Activated T-cell treated with anti-CD3 and anti-CD28 coated beads, Interleukin-2, amount 50 U/mL, for 24 hours (primary cell): Measurements from ENCODE around the gene ROPN1B.
"Not testable (repeated sequence)": the region's sequence is repeated elsewhere in the genome, so short reads cannot be mapped to it uniquely, and the experiment has no call there.

Source experiments
- DNase-seq: peaks from one replicate; pipeline ENCODE4 v3.0.0-alpha.2; 2020
- H3K27ac Mint-ChIP-seq: 2 replicates; pipeline ENCODE4 v1.8.0; 2020; ENCODE audit warnings: mild to moderate bottlenecking, mixed read lengths
- H3K27me3 Mint-ChIP-seq: 2 replicates; pipeline ENCODE4 v1.8.0; 2020; ENCODE audit warnings: mixed read lengths
- H3K36me3 Mint-ChIP-seq: 2 replicates; pipeline ENCODE4 v1.8.0; 2020; ENCODE audit warnings: low read depth, mixed read lengths
- H3K4me1 Mint-ChIP-seq: 2 replicates; pipeline ENCODE4 v1.8.0; 2020; ENCODE audit warnings: low read depth, mixed read lengths
- H3K4me3 Mint-ChIP-seq: 2 replicates; pipeline ENCODE4 v1.8.0; 2020; ENCODE audit warnings: mild to moderate bottlenecking, moderate library complexity, mixed read lengths
- H3K9me3 Mint-ChIP-seq: 2 replicates; pipeline ENCODE4 v1.8.0; 2020; ENCODE audit warnings: mixed read lengths

ROPN1B gene

GRCh38 chr3:125968701-125969592 is at the start of gene ROPN1B:
Gene ROPN1B (plus strand): TSS chr3:125969178. CDS start chr3:125972055, 2,877 bp downstream.
- not testable (repeated sequence) for H3K27ac Mint-ChIP-seq, H3K9me3 Mint-ChIP-seq, DNase-seq, H3K4me1 Mint-ChIP-seq, H3K36me3 Mint-ChIP-seq
- Mint-ChIP-seq H3K4me3 (peak within 1 kb of the TSS; percentile 18), H3K27me3 (peaks cover 31% of the 10 kb centered on the region)

GRCh38 chr3:125920191-125920590 is 48.8 kb upstream of the ROPN1B start:
- not testable (repeated sequence) for H3K27ac Mint-ChIP-seq, H3K4me3 Mint-ChIP-seq, DNase-seq, H3K27me3 Mint-ChIP-seq, H3K9me3 Mint-ChIP-seq
- H3K4me1 Mint-ChIP-seq = peaks cover 23% of the 10 kb centered on the region
- H3K36me3 Mint-ChIP-seq = peaks cover 20% of the 10 kb centered on the region

- H3K4me3 Mint-ChIP-seq, DNase-seq, H3K9me3 Mint-ChIP-seq, H3K27me3 Mint-ChIP-seq, H3K27ac Mint-ChIP-seq: not testable (repeated sequence)
- Mint-ChIP-seq H3K36me3 (peaks cover 20% of the 10 kb centered on the region), H3K4me1 (peaks cover 22% of the 10 kb centered on the region)
Observed at GRCh38 chr3:125920751-125921279, 48.2 kb upstream of the ROPN1B start.

GRCh38 chr3:125921712-125922111 is 47.3 kb upstream of the ROPN1B start:
- not testable (repeated sequence) for H3K27ac Mint-ChIP-seq, H3K27me3 Mint-ChIP-seq, H3K4me3 Mint-ChIP-seq, H3K9me3 Mint-ChIP-seq
- Mint-ChIP-seq H3K36me3 (peaks cover 20% of the 10 kb centered on the region), H3K4me1 (peaks cover 22% of the 10 kb centered on the region)
- peak; percentile 59 for DNase-seq

- H3K4me3 Mint-ChIP-seq, H3K27ac Mint-ChIP-seq, DNase-seq, H3K27me3 Mint-ChIP-seq, H3K4me1 Mint-ChIP-seq, H3K9me3 Mint-ChIP-seq: not testable (repeated sequence)
- H3K36me3 Mint-ChIP-seq = peaks cover 14% of the 10 kb centered on the region
Observed at GRCh38 chr3:125923324-125924115, 45.5 kb upstream of the ROPN1B start.

GRCh38 chr3:125924276-125924675 is 44.7 kb upstream of the ROPN1B start:
- not testable (repeated sequence) for DNase-seq, H3K4me3 Mint-ChIP-seq, H3K9me3 Mint-ChIP-seq, H3K4me1 Mint-ChIP-seq, H3K27me3 Mint-ChIP-seq, H3K27ac Mint-ChIP-seq
- peaks cover 12% of the 10 kb centered on the region for H3K36me3 Mint-ChIP-seq

GRCh38 chr3:125925727-125926126 is 43.3 kb upstream of the ROPN1B start:
- not testable (repeated sequence) for H3K27ac Mint-ChIP-seq, H3K36me3 Mint-ChIP-seq, H3K9me3 Mint-ChIP-seq, H3K27me3 Mint-ChIP-seq, H3K4me1 Mint-ChIP-seq, H3K4me3 Mint-ChIP-seq, DNase-seq

GRCh38 chr3:125928771-125929545 is 40.0 kb upstream of the ROPN1B start:
- H3K36me3 Mint-ChIP-seq, H3K4me3 Mint-ChIP-seq, H3K27ac Mint-ChIP-seq, H3K27me3 Mint-ChIP-seq, H3K4me1 Mint-ChIP-seq, H3K9me3 Mint-ChIP-seq: not testable (repeated sequence)
- peak; percentile 75 for DNase-seq

- not testable (repeated sequence) for H3K27me3 Mint-ChIP-seq, H3K4me3 Mint-ChIP-seq, DNase-seq, H3K36me3 Mint-ChIP-seq, H3K9me3 Mint-ChIP-seq, H3K4me1 Mint-ChIP-seq, H3K27ac Mint-ChIP-seq
Observed at GRCh38 chr3:125929765-125930164, 39.2 kb upstream of the ROPN1B start.

- H3K36me3 Mint-ChIP-seq, H3K4me3 Mint-ChIP-seq, DNase-seq, H3K4me1 Mint-ChIP-seq, H3K9me3 Mint-ChIP-seq, H3K27ac Mint-ChIP-seq: not testable (repeated sequence)
- peaks cover 21% of the 10 kb centered on the region for H3K27me3 Mint-ChIP-seq
Observed at GRCh38 chr3:125931355-125931880, 37.6 kb upstream of the ROPN1B start.

GRCh38 chr3:125933397-125934173 is 35.4 kb upstream of the ROPN1B start:
- H3K4me1 Mint-ChIP-seq, H3K27ac Mint-ChIP-seq, H3K36me3 Mint-ChIP-seq, H3K9me3 Mint-ChIP-seq, DNase-seq, H3K4me3 Mint-ChIP-seq: not testable (repeated sequence)
- peaks cover 24% of the 10 kb centered on the region for H3K27me3 Mint-ChIP-seq

GRCh38 chr3:125935252-125935874 is 33.6 kb upstream of the ROPN1B start:
- H3K4me1 Mint-ChIP-seq, H3K36me3 Mint-ChIP-seq, H3K4me3 Mint-ChIP-seq, H3K27ac Mint-ChIP-seq, DNase-seq, H3K9me3 Mint-ChIP-seq: not testable (repeated sequence)
- H3K27me3 Mint-ChIP-seq = peaks cover 24% of the 10 kb centered on the region

GRCh38 chr3:125936210-125936815 is 32.7 kb upstream of the ROPN1B start:
- H3K27ac Mint-ChIP-seq, DNase-seq: not testable (repeated sequence)
- peaks cover 26% of the 10 kb centered on the region for H3K27me3 Mint-ChIP-seq

More at GRCh38 chr3:125936210-125936815, 32.7 kb upstream of the ROPN1B start:
- H3K4me1 Mint-ChIP-seq, H3K36me3 Mint-ChIP-seq, H3K4me3 Mint-ChIP-seq, H3K9me3 Mint-ChIP-seq: not testable (repeated sequence)
